HG02884 (cell line): ENCODE results near the gene SS18L1.

Source experiments
- ATAC-seq: cut with Tn5 transposase; IDR thresholded peaks from one replicate; pipeline ENCODE4 v1.9.1; 2021; ENCODE audit warnings: mild to moderate bottlenecking, moderate library complexity; ENCODE audit not compliant: unreplicated experiment

Gene SS18L1

DNA sequence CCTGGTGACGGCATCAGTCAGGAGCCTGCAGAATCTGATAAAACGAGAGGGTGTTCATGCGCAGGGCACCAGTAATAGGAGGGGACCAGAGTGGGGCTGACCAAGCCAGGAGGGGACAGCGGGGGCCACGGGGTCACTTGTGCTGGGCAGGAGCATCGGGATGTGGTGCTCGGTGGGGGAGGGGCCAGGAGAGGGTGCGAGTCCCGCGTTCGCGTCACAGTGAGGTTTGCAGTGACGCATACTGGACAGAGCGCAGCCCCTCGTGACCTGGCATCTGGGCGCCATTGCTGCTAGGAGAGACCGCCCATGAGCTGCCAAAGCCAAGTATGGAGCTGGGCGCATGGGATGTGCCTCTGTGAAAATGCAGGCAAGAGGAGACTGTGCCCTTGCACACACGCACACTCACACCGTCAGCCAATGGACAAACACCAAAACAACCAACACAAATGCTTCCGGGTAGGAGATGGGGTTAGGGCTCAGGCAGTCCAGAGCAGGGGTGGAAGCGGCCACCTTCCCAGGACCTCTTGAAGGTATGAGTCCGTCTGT lies 25.4 kb downstream of the SS18L1 start:
- no peak for ATAC-seq

DNA sequence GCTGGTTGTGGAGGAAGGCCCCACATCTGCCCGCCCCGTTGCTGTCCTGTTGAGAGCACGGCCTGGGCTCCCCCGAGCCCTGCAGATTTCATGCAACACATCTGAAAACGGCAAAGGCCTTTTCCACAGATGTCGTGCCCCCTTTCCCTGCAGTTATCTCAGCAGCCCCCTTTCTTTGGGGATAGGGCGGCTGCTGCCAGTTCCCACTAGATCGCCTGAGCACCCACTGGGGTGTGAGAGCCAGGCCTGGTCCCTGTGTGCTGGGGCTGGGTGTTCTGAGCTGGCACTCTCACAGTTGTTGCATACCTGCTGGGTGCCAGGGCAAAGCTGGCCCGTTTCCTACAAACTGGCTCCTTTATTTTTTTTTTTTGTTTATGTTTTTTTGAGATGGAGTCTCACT lies 27.0 kb downstream of the SS18L1 start:
- ATAC-seq, result no peak

DNA sequence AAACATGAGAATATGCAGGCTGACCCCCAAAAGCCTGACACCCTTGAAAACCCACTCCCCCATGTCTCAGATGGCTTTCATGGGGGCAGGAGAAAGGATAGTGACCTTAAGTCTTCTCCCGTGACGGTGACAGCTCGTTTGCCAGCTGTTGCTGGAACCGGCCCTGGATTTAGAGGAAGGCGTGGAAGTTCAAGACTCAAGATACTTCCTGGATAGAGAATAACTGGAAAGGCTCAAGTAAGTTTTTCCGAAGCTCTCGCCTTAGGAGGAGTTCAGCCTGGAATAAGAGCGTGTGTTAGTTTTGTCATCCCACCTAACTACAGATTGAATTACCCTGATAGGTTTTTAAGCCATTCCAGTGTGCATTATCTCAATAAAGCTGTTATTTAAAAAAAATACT lies 27.7 kb downstream of the SS18L1 start:
- ATAC-seq, result no peak

DNA sequence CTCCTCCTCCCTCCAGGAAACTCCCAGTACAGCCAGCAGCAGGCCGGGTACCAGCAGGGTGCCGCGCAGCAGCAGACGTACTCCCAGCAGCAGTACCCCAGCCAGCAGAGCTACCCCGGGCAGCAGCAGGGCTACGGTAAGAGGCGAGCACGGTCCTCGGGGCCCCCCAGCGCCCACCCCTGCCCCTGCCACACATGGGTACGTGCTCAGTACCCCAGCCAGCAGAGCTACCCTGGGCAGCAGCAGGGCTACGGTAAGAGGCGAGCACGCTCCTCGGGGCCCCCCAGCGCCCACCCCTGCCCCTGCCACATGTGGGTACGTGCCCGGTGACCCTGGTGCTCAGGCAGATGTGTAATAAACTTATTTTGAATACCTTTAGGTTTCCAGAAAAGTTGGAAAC lies 29.1 kb downstream of the SS18L1 start:
- ATAC-seq, result no peak

DNA sequence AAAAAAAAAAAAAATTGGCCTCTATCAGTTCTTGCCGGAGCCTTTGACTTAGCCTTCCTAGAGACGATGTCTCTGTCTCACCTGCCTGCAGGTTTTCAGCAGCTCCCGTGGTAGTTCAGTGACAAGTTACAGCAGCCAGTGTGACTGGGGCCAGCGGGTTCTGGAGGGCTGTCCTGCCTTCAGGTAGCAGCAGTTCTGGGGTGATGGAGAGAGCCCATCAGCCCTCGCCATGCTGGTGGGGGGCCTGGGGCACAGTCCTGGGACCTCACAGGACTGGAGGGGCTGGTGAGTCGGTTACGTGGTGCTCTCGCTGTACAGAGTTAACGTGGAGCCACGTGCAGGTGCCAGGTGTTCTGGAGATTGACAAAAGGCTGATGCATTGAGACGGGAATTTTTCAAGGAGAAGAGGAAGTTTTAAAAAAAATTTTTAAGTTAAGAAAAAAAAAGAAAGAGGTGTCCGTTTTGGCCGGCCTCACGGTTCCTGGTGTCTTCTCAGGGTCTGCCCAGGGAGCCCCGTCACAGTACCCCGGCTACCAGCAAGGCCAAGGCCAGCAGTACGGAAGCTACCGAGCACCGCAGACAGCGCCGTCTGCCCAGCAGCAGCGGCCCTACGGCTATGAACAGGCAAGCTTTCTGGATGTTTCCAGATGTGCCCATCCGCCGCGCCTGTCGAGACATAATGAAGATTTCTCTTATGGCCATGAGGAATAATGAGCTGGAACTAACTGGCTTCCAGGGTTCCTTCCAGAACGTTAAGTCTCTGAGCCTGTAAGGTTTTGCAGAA lies 30.6 kb downstream of the SS18L1 start:
- ATAC-seq, result no peak

DNA sequence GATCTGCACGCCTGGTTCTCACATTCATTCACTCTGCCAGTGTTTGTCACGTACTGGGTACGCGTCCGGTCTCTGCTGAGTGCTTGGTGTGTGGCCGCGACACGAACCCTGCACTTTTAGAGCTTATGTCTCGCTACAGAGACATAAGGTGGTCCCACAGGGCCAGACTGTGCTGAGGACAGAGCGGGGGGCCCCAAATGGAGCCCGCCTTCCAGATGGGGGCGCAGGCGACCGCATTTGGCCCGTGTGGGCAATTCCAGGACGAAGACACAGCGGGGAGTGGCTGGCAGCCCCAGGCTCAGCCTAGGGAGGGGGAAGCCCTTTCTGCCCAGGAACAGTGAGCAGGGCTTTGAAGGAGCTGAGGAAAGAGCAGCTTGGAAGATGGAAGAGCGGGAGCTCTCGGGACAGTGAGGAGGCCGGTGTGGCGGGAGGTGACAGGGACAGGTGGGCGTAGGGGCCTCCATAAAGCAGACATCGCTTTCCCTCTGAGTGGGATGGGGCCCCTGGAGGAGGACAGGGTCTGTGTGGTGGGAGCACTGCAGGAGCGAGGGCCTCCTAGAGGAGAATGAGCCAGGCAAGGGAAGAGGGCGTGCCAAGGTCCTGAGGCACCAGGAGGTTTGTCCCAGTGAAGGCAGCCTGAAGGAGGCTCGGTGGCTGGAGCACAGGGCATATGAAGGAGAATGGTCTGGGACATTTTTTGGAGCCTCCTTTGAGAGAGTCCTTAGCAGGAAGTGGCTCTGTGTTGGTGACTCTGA lies 31.5 kb downstream of the SS18L1 start:
- no peak for ATAC-seq

DNA sequence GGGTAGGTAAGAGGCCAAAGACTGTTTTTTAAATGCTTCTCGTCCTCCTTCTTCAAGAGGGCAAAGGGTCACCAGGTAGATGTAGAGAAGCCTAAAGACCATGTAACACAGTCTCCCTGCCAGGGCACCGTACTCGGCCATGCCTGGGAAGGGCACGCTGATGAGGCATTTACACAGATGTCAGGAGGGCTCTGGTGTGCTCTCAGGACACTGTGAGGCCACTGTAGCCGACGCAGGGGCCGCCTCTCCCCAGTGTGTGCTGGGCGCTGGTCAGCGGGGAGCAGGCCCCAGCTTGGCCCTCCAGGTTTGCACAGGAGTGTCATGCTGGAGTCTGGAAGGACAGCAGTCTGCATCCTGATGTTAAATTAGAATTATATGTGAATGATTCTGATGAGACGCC lies 32.1 kb downstream of the SS18L1 start:
- ATAC-seq, result no peak

DNA sequence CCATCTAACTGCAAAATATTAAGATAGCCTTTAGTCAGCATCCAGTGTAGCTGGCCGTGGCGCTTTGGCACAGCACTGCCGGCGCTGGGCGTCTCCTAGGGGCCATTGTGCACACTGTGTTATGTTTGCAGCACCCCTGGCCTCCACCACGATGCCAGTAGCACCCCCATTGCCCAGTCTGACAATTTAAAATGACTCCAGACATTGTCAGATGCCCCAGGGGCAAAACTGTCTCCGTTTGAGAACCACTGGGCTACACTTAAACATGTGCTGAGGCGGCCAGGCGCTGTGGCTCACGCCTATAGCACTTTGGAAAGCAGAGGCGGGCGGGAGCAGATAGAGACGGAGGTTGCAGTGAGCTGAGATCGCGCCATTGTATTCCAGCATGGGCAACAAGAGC lies 33.3 kb downstream of the SS18L1 start:
- ATAC-seq, result no peak

DNA sequence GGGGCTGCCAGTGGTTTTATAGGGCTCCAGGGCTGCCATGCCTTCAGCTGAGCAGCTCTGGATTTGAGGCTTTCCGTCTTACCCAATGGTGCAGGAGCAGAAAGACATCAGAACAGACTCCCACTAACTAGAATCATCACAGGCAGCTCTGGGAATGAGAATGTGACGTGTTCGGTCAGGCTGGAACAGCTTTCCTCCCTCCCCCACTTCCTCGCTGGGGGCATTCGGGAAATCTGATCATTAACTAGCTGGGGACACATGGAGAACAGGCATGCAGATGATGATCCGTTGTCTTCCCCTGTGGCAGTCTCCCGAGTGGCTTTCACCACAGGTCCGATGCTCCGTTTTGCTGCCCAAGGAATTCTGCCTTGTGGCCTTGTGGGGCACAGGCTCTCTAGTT lies 33.7 kb downstream of the SS18L1 start:
- no peak for ATAC-seq

DNA sequence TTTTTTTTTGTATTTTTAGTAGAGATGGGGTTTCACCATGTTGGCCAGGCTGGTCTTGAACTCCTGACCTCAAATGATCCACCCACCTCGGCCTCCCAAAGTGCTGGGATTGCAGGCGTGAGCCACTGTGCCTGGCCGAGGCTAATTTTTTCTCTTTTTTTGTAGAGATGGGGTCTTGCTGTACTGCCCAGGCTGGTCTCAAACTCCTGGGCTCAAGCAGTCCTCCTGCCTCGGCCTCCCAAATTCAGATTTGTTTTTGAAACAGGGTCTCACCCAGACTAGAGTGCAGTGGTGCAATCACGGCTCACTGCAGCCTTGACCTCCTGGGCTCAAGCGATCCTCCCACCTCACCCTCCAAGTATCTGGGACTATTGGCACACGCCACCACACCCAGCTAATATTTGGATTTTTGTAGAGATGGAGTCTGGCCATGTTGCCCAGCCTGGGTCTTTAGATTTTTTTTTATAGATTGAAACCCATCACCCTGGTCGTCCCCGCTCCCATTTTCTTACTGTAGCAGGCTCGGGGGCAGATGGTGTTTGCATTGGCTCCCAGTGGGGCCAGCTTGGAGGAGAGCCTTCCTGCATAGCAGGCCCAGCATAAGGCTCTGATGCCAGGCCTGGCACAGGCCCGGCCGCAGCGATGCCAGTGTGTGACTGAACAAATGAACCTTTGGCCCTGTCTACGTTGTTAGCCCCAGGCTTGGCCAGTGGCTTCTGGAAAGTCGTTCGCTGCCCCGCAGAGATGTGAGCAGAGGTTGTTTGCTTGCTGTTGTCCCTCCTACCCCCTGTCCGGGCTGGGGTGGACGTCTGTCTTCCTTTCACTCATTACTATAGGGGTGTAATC lies 35.0 kb downstream of the SS18L1 start:
- no peak for ATAC-seq

DNA sequence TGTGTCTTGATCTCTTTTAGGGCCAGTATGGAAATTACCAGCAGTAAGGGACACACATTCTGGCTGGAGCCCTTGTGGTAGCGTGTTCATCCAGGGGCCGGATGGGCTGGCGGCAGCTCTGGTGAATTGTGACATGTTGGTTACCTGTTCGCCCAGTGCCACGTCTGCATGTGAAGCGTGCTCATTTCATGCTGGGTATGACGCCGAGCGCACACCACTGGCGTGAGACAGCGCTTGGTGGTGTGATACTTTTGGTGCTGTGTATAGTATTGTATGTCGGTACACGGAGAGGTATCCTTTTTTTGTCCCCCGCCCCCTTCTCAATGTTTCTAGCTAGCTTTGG lies 35.6 kb downstream of the SS18L1 start:
- ATAC-seq, result no peak

DNA sequence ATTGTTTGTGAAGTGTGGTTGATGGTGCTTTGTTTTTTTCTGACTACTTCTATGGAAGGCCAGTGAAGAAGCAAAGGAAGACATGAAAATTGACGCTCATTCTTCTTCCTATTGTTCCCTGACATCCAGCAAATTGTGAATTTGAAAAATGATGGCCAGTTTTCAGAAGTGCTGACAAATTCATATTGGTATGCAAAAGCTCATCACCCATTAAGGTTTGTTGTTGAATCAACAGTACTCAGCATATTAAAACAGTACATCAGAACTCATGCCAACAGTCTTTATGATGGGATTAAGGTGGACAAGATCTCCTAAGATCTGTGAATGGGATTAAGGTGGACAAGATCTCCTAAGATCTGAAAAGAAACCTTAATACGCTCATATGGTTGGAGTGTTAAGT lies 38.2 kb downstream of the SS18L1 start:
- no peak for ATAC-seq

DNA sequence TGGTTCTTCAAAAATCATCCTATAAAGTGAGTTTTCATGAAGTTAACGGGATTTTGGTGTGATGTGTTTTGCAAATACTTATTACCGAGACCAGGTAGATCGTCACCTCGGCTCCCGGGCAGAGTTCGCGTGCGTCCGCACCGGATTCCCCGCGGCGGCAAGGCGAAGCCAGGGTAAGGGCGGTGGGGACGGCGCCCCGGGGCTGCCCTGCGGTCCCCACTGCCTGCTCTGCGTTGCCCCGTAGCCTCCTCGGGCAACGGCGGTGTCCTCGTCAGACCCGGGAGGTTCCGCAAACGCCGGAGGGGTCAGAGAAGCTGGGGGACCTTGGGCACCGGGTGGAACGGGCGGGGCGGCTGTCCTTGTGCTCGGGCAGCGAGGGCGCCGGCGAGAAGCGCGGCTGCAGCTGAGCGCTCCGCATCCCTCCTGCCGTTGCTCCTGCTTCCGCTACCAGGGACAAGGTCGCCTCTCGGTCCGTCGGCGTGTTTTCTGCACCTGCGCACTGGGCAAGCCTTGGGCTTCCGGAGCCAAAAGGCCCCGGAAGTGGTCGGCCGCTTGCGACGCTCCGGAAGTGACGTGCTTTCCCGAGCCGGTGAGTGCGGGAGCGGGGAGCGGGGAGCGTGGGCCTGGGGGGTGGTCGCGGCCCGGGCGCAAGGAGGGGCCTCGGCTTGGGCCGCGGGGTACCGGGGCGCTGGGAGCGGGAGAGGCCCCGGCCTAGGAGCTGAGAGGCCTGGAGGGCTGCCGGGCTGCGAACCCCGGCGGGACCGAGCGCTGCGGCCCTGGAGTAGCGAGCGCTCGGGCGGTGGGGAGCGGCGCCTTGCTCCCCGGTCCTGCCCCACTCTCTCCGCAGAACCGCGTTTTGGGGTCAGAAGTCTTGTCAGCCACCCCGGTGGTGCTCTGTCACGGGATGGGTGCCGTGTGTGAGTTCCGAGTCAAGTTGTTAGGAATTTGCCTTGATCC lies 39.2 kb downstream of the SS18L1 start, which contains the start of gene MTG2:
MTG2 (plus strand) TSS at position 560 of the 957 bp plus-strand sequence. CDS start 10,393 bp downstream, outside the sequence.
- ATAC-seq, result peak; percentile 93

DNA sequence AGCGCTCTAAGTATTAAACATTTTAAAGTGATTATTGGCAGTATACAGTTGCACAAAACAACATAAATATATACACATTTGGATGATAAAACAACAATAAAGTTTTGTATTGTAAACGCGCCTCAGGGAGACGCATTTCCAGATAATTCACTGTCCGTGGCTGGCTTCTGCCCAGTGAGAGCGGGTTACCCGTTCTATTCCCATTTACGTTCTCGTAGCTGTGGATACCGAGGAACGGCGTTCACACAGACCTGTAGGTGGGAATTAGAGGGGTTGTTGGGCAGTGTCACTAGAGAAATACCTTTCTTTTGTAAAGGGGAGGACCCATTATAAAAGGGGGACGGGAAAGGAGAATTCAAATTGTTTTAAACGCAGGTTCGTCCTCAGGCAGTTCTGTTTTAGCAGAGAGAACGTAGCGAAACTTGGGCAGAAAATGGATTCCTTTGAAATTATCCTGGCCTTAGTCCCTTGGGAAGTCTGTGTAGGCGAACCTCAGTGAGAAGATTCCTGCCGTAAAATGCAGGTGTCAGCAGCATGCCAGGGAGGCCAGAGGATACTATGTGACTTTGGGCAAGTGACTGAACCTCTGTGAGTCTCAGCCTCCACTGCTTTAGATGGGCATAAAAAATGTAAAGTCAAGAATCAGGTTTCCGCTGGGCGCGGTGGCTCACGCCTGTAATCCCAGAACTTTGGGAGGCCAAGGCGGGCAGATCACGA lies 40.0 kb downstream of the SS18L1 start:
- no peak for ATAC-seq

DNA sequence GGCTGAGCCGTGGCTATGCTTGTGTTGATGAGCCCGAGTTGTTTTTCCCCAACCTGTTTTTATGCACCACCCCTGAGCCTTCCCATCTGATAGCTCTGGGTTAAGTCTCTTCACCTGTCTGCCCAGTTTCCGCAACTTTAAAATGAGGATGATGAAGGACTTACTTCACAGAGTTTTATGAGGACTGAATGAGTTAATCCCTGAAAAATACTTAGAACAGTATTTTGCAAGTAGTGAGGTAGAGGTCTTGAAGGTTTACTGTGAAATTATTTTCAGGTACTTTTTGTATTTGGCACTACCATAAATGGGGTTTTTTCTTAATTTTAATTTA lies 42.5 kb downstream of the SS18L1 start:
- ATAC-seq, result no peak

DNA sequence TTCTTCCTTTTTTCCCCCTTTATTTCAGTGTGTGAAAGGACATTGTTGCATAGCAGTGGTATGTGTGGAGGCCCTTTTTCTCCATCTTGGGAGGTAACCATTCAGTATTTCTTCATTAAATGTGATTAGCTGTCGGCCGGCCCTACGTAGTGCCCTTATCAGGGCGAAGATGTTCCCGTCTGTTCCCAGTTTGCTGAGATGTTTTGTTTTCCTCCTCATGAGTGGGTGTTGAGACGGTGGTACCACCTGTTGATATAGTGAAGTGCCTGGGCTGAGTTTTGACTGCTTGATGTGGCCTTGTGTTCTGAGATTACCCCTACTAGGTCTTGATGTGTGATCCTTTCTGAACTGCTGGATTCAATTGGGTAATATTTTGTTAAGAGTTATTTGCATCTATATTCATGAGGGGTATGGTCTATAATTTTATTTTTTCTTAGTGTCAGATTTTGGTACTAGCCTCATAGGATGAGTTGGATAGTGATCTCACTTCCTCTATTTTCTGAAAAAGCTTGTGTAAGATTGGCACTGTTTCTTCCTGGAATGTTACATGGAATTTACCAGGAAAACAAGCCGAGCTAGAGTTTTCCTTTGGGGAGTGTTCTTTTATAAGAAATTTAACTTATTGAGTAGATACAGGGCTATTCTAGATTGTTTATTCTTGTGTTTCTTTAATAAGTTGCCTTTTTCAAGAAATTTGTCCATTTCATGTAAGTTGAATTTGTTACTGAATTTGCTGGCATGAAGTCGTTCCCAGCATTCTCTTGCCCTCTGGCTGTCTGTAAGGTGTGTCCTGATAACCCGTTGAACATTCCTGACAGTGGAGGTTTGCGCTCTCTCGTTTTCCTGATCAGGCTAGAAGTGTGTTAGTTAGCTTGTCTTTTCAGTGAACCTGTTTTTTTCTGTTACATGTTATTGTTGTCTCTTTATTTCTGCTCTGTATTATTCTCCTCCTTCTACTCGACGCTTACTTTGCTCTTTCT lies 43.6 kb downstream of the SS18L1 start:
- ATAC-seq, result no peak

DNA sequence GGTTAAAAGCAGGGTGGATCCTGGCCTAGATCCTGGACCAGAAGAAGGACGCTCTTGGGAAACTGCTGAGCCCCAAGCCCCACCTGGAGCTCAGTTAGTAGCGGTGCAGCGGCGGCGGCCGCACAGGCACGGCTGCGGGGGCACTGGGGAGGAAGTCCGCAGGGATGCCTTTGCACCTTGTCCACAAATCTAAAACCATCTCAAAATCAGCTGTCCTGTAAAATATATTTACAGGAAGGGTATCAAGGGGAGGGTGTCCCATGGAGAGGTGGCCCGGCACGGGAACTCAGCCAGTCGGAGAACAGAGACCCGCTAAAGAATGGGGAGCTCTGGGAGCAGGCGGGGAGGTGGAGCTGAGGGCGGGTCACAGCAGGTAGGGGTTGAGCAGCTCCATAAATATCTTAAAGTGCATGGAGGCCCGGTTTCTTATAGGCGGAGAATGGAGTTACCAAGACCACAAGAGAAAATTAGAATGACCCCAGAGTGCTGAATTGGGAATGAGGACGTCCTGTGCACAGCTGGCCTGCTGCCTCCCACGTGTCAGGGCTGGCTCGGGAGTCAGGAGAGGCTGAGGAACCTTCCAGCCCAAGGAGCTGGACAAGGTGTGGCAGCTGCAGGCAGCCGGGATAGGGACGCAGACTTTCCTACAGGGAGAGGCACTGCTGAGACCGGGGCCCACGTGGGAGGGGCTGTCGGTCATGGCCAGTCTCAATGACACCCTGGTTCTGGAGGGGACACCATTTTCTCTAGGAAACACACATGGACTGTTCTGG lies 47.3 kb downstream of the SS18L1 start:
- ATAC-seq, result no peak
